Gastroesophageal sphincter (tissue), 3 donors: ENCODE results near the gene ZBTB42.

Source experiments
- CTCF ChIP-seq, 4 experiments: fragments of 200-600 bp in 2 of 4; fragments of 450-650 bp in 2 of 4; sonication (generic) in 1 of 4; IDR thresholded peaks; one replicate each; pipeline ENCODE4 v1.5.1; 2017 to 2019; ENCODE audit warnings: antibody characterized with exemption in 4 of 4, mild to moderate bottlenecking in 2 of 4, moderate library complexity in 2 of 4
- POLR2A ChIP-seq, 2 donors: fragments of 450-650 bp; IDR thresholded peaks; one replicate each; pipeline ENCODE4 v1.6.1; 2017; ENCODE audit warnings: antibody characterized with exemption in 2 of 2, mild to moderate bottlenecking in 2 of 2, moderate library complexity in 1 of 2
- POLR2AphosphoS5 ChIP-seq: sonication (generic); formaldehyde crosslinking; IDR thresholded peaks from one replicate; pipeline ENCODE4 v1.6.1; 2017; ENCODE audit warnings: antibody characterized with exemption

- no peak for TF ChIP-seq POLR2AphosphoS5
- TF ChIP-seq CTCF (IDR thresholded peaks at IDR 0.05), result no peak
- no peak for TF ChIP-seq POLR2A (IDR thresholded peaks at IDR 0.05)
Measured at GRCh38 chr14:104804481-104805325, 3.8 kb downstream of the ZBTB42 start.
